Right ventricle myocardium superior (tissue), 1 donor: Measurements from ENCODE around the gene ANO3. TPM values are rescaled to one million over a fixed set of nuclear protein-coding genes. Genes with fewer than 3 reads are reported as not detected.

Experiments used
- ATAC-seq: fragments of 200-7000 bp; cut with Tn5 transposase; one replicate; pipeline ENCODE4 v1.9.1; 2020; ENCODE audit warnings: mild to moderate bottlenecking; ENCODE audit not compliant: poor library complexity
- DNase-seq: peaks from one replicate; pipeline ENCODE4 v3.0.0-alpha.2; 2020
- intact Hi-C: fragments of 100-400 bp; cut with DNase I; formaldehyde crosslinking; loops from one replicate; pipeline ENCODE4 v1.11.2; 2022
- total RNA-seq: library from RNA; stranded (reverse); fragmentation: NEBNext Ultra II Directional; extraction: Animal tissue kit (Norgen Biotek cat#: 25700); gene quantifications from one replicate; pipeline ENCODE4 v1.2.1, GENCODE V29; 2021
- donor health status: DM: no; HTN: yes; CAD: no; lungs with severe emphysema.

ANO3 gene
- total RNA-seq, 1 donor from 2014 or later = 0.05 TPM

DNA sequence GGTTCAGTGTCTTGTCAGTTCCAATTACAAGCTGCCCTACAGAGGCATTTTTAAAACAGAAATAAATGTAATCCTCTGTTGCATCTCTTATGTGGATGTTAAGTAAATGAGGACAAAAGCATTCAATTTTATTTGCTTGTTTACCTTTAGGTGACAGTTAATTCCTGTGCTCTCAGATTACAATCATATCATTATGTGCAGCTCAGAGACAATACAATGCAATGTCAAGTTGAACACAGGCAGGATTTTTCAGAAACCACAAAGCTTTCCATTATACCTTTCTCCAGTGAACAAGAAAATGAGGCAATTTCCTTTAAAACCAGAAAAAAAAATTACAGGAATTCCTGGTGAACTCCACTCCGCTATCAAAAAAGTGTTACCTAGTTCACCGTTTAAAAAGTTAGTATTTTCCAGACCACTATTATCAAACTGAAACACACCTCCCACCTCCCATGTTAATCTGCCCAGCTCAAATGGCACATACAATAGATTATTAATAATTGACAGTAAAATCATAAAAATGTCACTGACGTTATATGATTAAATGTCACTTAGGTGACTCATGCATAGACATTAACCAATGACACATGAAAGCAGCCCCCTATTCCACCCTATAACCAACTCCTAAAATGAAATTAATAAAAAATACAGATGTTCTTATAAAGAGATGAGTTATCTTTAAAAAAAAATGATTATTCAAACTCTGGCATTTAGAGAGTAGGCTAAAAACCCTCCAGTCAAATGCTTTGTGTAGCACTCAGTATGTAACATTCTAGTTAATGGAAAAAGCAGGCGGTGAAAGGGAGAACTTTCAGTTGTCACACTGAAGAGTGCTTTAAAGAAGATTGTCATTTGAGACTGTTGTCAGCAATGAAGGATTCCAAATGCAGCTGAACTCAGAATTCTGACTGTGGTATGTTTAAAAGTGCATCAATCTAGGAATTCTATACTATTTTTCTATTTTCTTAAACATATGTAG, 141.6 kb downstream of the ANO3 start:
- intact Hi-C loops = no loop called here
- DNase-seq = no peak
- no peak for ATAC-seq

- intact Hi-C loops = no loop called here
- ATAC-seq = no peak
- no peak for DNase-seq
These were observed 142.5 kb downstream of the ANO3 start for GRCh38 chr11:26474401-26474800.

GRCh38 chr11:26477396-26477795, 145.5 kb downstream of the ANO3 start:
- intact Hi-C loops = no loop called here
- ATAC-seq = no peak
- DNase-seq = no peak

DNA sequence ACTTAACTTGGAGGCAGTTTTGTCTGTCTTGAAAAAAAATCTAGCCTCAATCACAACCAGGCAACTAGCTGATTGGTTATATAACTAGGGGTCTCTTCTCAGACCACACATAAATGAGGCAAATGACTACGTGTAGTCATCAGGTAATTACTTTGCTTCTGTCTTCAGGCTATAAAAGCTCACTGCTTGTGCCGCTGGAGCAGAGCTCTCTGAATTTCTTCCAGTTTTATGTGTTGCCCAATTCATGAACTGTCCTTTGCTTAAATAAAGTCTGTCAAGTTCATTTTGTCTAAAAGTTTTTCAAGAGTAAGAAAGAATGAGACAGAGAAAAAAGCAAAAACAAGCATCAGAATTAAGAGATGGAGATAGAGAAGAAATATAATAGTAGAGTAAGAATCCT, 146.8 kb downstream of the ANO3 start:
- ATAC-seq (no peak), DNase-seq (no peak)
- intact Hi-C loops = no loop called here

GRCh38 chr11:26480041-26480440, 148.1 kb downstream of the ANO3 start:
- intact Hi-C loops = no loop called here
- DNase-seq (no peak), ATAC-seq (no peak)

DNA sequence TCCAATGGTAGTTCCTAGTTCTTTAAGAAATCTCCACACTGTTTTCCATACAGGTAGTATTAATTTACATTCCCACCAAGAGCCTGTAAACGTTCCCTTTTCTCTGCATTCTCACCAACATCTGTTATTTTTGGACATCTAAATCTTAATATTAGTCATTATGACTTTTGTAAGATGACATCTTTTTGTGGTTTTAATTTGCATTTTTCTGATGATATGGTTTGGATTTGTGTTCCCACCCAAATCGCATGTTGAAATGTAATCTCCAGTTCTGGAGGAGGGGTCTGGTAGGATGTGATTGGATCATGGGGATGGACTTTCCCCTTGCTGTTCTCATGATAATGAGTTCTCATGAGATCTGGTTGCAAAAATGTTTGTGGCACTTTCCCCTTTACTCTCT, 151.2 kb downstream of the ANO3 start:
- DNase-seq = no peak
- intact Hi-C loops = no loop called here
- ATAC-seq = no peak

DNA sequence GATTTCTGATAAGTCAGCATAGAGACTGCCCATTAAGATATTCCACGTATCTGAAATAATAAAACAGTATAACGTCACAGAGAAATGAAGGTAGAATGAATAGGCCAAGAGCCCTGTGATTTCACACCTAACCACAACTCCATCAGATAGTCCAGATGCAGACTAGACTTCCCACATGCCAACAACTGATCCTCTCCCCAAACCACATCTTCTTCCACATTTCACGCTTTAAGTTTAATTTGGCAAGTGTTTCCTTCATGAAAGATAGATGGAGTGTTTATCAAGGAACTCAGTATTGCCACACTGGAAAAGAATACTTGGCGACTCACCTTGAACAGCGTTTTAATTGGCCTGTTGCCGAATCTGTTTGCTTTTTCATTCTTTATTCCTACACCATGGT, 158.6 kb downstream of the ANO3 start:
- intact Hi-C loops = no loop called here
- ATAC-seq (no peak), DNase-seq (no peak)

- intact Hi-C loops = no loop called here
- ATAC-seq (no peak), DNase-seq (no peak)
These were observed 161.7 kb downstream of the ANO3 start for GRCh38 chr11:26493616-26494015.

DNA sequence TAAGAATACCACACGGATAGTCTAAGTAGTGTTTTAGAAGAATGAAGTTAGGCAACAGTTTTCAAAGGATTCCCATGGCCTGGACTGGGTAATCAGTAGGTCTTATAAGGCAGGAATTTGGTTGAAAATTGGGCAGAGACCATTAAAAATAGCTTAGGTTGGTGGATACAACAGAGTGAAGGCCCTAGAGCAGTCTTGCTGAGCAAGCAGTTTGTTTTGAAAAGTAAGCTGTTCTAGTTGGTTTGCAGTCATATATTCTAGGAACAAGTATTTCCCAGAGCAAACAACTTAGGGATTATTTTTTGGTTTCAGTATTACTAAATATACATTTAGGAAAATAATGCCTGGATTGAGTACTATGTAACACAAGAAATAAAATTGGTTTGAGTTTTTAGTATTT, 175.3 kb downstream of the ANO3 start:
- intact Hi-C loops = no loop called here
- no peak for ATAC-seq

GRCh38 chr11:26510164-26510563, 178.2 kb downstream of the ANO3 start:
- ATAC-seq (no peak), DNase-seq (no peak)
- intact Hi-C loops = no loop called here

More for the DNA sequence above, 175.3 kb downstream of the ANO3 start:
- DNase-seq = no peak

DNA sequence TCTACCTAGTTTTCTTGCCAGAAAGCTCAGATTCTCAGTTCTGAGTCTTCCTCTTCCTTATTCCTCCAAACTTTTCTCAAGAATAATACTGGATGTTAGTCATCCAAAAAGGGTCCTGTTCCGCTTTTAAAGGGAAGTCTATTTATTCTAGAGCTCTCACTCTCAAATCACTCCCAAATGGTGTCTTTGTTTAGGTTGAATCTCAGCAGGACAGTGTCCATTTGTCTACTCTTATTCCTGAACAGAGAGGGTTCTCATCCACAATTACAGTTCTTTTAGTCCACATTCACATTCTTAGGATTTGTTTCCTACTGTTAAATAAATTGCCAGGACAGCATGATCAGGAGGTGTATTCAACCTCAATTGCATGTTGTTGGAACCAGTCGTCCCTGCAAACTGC, 178.8 kb downstream of the ANO3 start:
- no peak for ATAC-seq
- intact Hi-C loops = no loop called here

DNA sequence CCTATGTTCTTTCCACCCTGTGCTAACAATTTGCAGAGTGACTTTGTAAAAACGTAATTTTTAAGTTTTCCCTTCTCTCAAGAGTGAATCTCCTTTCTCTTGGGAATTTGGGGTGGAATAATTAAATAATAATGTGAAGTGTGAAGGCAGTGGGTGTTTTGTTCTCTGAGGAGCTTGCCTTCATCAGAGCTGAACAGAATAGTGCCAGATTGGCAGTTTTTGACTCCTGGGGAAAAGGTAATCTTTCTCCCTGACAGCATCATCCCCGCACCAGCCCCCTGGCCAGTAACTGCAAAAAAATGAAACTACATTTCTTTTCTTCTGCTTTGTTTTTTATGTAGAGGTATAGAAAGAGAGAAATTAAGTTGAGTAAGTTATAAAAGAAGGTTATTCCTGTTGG, 180.3 kb downstream of the ANO3 start:
- ATAC-seq = no peak

More for the DNA sequence above, 178.8 kb downstream of the ANO3 start:
- DNase-seq = no peak

DNA sequence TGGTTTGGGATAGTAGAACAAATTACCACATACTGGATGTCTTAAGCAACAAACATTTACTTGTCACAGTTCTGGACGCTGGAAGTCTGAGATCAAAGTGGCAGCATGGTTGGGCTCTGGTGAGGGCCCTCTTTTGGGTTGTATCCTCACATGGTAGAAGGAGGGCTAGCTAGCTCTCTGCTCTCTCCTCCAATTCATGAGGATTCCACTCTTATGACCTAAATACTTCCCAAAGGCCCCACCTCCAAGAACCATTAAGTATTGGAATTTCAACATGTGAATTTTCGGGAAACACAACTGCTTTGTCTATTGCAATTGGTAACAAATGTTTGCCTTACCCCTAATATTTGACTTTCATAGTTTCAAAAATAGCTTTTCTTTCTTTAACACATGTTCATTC, 187.5 kb downstream of the ANO3 start:
- ATAC-seq (no peak), DNase-seq (no peak)
- intact Hi-C loops = no loop called here

More for the DNA sequence above, 180.3 kb downstream of the ANO3 start:
- DNase-seq = no peak
- intact Hi-C loops = no loop called here

DNA sequence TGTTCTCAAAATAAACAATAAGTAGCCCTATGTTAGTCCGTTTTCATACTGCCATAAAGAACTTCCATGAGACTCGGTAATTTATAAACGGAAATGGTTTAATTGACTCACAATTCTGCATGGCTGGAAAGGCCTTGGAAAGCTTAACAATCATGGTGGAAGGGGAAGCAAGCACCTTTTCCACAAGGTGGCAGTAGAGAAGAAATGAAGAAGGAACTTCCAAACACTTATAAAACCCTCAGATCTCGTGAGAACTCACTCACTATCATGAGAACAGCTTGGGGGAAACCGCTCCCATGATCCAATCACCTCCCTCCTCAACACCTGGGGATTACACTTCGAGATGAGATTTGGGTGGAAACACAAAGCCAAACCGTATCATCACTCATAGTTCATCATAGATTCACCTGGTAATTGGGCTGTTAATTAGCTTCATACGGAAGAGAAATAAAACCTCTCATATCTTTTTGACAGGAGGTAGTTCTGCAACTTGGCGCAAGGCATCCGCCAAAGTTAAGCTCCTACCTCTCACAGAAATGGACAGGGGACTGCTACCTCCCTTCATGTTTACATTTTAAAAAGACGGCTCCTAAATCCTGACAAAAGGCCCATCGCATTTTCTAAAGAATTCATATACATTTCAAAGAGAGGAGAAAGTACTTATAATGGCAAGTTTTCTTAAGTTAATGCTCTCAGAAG, 191.1 kb downstream of the ANO3 start:
- ATAC-seq (no peak), DNase-seq (no peak)
- intact Hi-C loops = no loop called here

GRCh38 chr11:26527685-26528084, 195.8 kb downstream of the ANO3 start:
- ATAC-seq (no peak), DNase-seq (no peak)
- intact Hi-C loops = no loop called here

DNA sequence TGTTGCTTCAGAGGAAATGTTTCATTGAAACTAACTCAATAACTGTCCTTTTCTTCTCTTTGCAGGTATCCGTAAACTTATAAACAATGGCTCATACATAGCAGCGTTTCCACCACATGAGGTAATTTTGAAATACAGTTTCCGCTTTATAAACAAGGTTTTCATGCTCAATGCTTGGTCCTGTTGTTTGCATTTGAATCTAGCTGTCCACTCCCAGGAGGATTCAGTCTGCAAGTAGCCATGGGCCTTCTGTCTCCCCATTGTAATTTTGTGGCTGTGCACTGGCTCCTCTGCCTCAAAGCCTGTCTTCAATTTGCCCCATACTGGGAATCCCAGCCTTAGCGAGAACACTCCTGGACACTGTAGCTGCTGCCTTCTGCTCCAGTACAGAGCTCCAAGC, 205.4 kb downstream of the ANO3 start:
- ATAC-seq (no peak), DNase-seq (no peak)
- intact Hi-C loops = no loop called here

DNA sequence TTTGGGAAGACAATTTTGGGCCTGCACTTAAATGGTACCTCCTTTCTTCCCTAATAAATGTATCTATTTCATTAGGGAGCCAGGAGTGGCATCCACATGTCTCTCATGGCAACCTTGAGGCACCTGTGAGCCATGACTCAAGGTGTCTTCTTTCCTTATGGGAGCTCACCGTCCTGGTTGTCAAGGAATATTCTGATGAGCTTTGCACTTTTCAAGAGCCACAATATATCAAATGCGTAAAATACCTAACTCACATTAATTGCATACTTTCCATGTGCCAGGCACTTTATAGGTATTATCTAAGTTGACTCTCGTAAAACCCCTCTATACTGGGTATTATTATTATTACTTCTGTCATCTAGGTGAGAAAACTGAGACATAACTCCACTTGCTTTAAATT, 207.6 kb downstream of the ANO3 start:
- intact Hi-C loops = no loop called here
- DNase-seq (no peak), ATAC-seq (no peak)

DNA sequence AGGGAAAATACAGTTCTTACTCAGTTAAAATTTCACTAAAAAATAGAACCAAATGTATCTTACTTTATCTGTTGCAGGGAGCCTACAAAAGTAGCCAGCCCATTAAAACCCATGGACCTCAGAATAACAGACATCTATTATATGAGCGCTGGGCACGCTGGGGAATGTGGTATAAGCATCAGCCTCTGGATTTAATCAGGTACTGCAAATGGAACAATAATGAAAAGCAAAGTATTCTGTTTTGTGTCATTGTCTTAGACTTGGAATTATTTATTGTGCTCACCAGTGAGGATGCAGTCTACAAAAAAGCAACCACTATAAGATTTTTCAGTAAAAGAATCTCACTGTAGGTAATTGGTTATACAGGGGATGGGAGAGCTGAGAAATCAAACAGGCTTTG, 209.9 kb downstream of the ANO3 start:
- intact Hi-C loops = no loop called here
- ATAC-seq (no peak), DNase-seq (no peak)

DNA sequence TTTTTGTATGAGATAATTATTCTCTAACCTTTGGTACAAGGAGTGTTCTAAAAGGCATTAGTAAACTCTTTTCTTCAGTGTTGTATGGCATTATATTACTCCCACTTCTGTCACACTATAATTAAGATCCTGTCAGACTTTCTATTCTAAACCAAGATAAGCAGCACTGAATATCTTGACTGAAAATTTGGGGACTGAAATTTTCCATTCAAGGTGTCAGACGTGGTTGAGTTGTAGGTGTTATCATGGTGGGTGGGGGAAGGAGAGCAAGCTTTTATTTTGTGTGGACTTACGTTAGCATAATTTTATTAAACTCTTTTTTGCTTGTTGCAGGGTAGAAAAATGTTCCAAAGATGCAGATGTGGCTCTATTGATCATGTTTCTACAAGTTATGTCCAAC, 217.2 kb downstream of the ANO3 start:
- no peak for ATAC-seq
- no peak for DNase-seq
- intact Hi-C loops = no loop called here

DNA sequence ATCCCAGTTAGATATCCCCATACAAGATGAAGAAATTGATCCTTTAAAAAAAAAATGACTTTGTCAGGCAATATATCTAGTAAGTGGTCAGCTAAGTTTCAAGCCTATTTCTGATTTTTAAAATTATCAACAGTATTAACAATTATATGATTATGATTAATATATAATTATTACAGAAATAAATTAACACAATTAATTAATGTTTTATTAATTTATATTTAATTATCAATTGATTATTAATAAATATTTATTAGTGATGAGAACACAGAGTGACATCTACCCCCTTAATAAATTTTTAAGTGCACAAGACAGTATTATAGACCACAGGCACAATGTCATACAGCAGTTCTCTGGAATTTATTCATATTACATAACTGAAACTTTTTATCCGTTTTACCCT, 218.1 kb downstream of the ANO3 start:
- no peak for DNase-seq
- intact Hi-C loops = no loop called here
- no peak for ATAC-seq
